Stomach (tissue), 4 donors: ENCODE results near the gene DLX2.

Source experiments
- CTCF ChIP-seq, 7 experiments: fragments of 450-650 bp in 4 of 7; fragments of 200-600 bp in 3 of 7; sonication (generic) in 3 of 7; IDR thresholded peaks; one replicate each; pipeline ENCODE4 v1.5.1; 2016 to 2019; ENCODE audit warnings: antibody characterized with exemption in 7 of 7, control low read depth in 2 of 7, mild to moderate bottlenecking in 1 of 7
- EP300 ChIP-seq: sonication (generic); formaldehyde crosslinking; IDR thresholded peaks from one replicate; pipeline ENCODE4 v1.6.1; 2017; ENCODE audit warnings: antibody characterized with exemption
- POLR2A ChIP-seq, 4 donors: fragments of 450-650 bp; IDR thresholded peaks; one replicate each; pipeline ENCODE4 v1.6.1; 2016; ENCODE audit warnings: antibody characterized with exemption in 4 of 4, control low read depth in 2 of 4, mild to moderate bottlenecking in 1 of 4, moderate library complexity in 1 of 4
- POLR2AphosphoS5 ChIP-seq, 3 donors: sonication (generic); formaldehyde crosslinking; IDR thresholded peaks; one replicate each; pipeline ENCODE4 v1.6.1; 2016; ENCODE audit warnings: antibody characterized with exemption in 3 of 3

- TF ChIP-seq CTCF (IDR thresholded peaks at IDR 0.05) (no peak), POLR2A (IDR thresholded peaks at IDR 0.05) (no peak), EP300 (no peak), POLR2AphosphoS5 (IDR thresholded peaks at IDR 0.05) (no peak)
Measured at GRCh38 chr2:172102391-172103359, at the start of gene DLX2.
